GM21367 (cell line): ENCODE results near the gene PIP5K1B.

Experiments
- ATAC-seq: cut with Tn5 transposase; IDR thresholded peaks from one replicate; pipeline ENCODE4 v1.9.1; 2021; ENCODE audit not compliant: unreplicated experiment

The PIP5K1B gene

GRCh38 chr9:69016191-69017096, 311.4 kb downstream of the PIP5K1B start:
- ATAC-seq, result no peak

GRCh38 chr9:69018737-69019136, 313.7 kb downstream of the PIP5K1B start:
- no peak for ATAC-seq

GRCh38 chr9:69019808-69020207, 314.8 kb downstream of the PIP5K1B start:
- no peak for ATAC-seq

GRCh38 chr9:69020301-69021145, 315.5 kb downstream of the PIP5K1B start:
- no peak for ATAC-seq

- ATAC-seq, result no peak
Observed at GRCh38 chr9:69023650-69024049, 318.6 kb downstream of the PIP5K1B start.

GRCh38 chr9:69027355-69028097, 322.5 kb downstream of the PIP5K1B start:
- ATAC-seq, result peak; percentile 65

- no peak for ATAC-seq
Observed at GRCh38 chr9:69028754-69029153, 323.7 kb downstream of the PIP5K1B start.

GRCh38 chr9:69029535-69029934, 324.5 kb downstream of the PIP5K1B start:
- ATAC-seq, result no peak

- ATAC-seq, result no peak
Observed at GRCh38 chr9:69030851-69031645, 326.0 kb downstream of the PIP5K1B start.

- ATAC-seq, result no peak
Observed at GRCh38 chr9:69034071-69034470, 329.0 kb downstream of the PIP5K1B start.

- peak; percentile 91 for ATAC-seq
Observed at GRCh38 chr9:69035438-69036308, 330.6 kb downstream of the PIP5K1B start, which contains the start of gene FXN. TSS of gene FXN (plus strand) at chr9:69035752. CDS start at chr9:69035783, 31 bp downstream.

GRCh38 chr9:69036309-69036708, 331.3 kb downstream of the PIP5K1B start:
- no peak for ATAC-seq

- no peak for ATAC-seq
Observed at GRCh38 chr9:69036799-69037198, 331.8 kb downstream of the PIP5K1B start.

- no peak for ATAC-seq
Observed at GRCh38 chr9:69040646-69041045, 335.6 kb downstream of the PIP5K1B start.

GRCh38 chr9:69044240-69045219, 339.5 kb downstream of the PIP5K1B start:
- no peak for ATAC-seq

GRCh38 chr9:69045821-69046220, 340.8 kb downstream of the PIP5K1B start:
- ATAC-seq, result no peak

GRCh38 chr9:69046723-69047122, 341.7 kb downstream of the PIP5K1B start:
- ATAC-seq, result no peak

- no peak for ATAC-seq
Observed at GRCh38 chr9:69047371-69047770, 342.3 kb downstream of the PIP5K1B start.
